Measurements from ENCODE around the gene HMGN4.
A peak's percentile ranks its signal among the peaks of the same experiment; 100 is the strongest.

The HMGN4 gene

GRCh38 chr6:26576929-26577719 lies 39.0 kb downstream of the HMGN4 start:
- peak in 1 of 2 donors; percentile 36 for DNase-seq (ENCODE audit: low read depth in 1 of 2, low spot score in 1 of 2)

- DNase-seq (ENCODE audit: low read depth in 1 of 2, low spot score in 1 of 2): no peak
Observed at GRCh38 chr6:26577720-26578072, 39.5 kb downstream of the HMGN4 start.

DNA sequence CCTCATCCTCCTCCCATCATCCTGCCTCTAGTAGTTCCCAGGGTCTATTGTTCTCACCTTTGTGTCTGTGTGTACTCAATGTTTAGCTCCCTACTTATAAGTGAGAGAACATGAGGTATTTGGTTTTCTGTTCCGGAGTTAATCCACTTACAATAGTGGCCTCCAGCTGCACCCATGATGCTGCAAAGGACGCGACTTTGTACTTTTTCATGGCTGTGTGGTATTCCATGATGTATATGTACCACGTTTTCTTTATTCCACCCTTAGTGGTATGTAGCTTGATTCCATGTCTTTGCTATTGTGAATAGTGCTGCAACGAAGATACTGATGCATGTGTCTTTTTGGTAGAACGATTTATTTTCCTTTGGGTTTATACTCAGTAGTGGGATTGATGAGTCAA lies 40.1 kb downstream of the HMGN4 start:
- DNase-seq (ENCODE audit: low read depth in 1 of 2, low spot score in 1 of 2): no peak

- no peak for DNase-seq (ENCODE audit: low read depth in 1 of 2, low spot score in 1 of 2)
Observed at GRCh38 chr6:26578741-26579140, 40.6 kb downstream of the HMGN4 start.

DNA sequence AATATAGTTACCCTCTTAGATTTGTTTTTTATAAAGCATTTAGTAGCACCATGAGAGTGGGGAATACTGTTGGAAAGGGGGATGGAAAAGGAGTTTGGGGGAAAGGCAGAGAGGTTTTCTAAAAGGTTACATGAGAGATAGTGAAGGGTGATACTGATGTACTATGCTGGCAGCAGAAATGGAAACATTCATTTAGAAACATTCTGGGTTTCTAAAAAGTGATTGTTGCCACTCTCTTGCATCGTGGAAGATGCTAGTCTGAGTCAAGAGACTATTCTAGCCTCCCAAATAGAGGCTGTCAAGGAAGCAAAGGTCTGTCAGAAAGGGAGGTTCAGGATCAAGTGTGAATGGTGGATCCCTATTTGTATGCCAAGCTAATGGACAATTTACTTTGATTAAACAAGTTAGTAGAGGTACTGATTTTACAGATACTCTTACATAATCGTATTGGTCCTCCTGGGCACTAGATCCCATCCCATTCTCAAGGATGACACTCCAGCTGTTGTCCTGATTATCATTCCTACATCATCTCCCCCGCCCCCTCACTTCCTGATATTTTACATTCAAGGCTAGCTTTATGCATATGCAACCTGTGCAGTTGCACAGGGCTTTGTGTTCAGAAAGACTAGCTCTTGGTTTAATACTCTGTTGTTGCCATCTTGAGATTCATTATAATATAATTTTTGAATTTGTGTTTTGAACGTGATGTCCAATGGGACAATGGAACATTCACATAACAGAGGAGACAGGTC lies 43.2 kb downstream of the HMGN4 start:
- DNase-seq (ENCODE audit: low read depth in 1 of 2, low spot score in 1 of 2): no peak

DNA sequence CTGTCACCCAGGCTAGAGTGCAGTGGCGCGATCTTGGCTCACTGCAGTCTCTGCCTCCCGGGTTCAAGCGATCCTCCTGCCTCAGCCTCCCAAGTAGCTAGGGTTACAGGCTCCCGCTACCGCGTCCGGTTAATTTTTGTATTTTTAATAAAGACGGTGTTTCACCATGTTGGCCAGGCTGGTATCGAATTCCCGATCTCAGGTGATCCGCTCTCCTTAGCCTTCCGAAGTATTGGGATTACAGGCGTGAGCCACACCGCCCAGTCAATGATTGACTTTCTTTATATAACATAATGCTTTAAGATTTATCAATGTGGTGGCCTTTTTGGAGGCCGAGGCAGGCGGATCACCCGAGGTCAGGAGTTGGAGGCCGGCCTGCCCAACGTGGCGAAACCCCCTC lies 50.8 kb downstream of the HMGN4 start:
- no peak for DNase-seq (ENCODE audit: low read depth in 1 of 2, low spot score in 1 of 2)

- no peak for DNase-seq (ENCODE audit: low read depth in 1 of 2, low spot score in 1 of 2)
Observed at GRCh38 chr6:26592649-26593048, 54.5 kb downstream of the HMGN4 start.

GRCh38 chr6:26593278-26594130 lies 55.3 kb downstream of the HMGN4 start:
- no peak for DNase-seq (ENCODE audit: low read depth in 1 of 2, low spot score in 1 of 2)

DNA sequence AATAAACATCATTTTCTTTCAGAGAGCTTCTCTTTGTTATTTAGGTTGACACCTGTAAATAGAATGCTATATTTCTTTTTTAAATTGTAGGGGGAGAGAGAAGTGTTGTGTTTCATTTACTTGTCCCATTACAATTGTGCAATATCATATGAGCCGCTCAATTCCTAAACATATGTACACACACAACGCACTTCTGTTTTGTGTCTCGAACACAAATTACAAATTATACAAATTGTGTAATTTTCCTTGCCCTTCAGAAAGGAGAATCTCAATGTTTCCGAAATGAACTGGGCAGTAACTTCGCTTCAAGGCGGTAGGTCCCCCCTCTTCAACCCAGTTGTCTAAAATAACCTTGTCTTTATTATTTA lies 55.9 kb downstream of the HMGN4 start:
- no peak for DNase-seq (ENCODE audit: low read depth in 1 of 2, low spot score in 1 of 2)

DNA sequence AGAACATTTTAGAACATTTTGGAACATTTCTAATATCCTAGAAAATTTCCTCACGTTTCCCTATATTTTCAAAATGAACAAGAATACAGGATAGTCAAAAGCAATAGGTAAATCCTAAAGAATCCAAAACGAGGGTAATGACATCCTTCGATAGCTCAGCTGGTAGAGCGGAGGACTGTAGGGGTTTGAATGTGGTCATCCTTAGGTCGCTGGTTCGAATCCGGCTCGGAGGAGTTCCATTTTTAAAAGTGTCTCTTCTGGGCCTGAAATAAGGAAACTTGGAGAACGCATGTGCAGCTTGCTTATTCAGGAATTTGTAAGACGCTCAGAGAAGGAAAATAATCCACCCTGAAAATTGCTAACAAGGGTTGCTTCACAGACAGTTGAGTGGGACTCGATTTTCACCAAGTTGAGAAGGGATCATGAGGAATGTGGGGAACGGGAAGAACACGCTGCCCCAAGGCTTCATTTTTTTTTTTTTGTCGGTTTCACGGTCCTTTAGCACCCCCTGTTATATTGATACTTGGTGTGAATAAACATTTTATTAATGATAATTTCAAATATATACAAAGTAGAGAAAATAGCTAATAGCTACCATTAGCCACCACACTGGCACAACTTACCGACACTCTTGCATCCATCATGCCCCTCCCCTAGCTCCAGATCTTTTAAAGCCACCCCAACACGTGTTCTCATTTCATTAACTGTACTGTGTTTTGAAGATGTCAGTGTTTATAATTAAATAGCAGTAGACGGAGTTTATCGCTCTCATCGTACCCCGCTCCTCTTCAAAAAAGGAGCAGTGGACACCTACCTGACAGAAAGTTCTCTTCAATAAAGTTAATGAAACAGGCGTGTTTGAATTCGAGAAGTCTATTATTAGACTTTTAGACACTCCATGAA lies 56.8 kb downstream of the HMGN4 start:
- DNase-seq (ENCODE audit: low read depth in 1 of 2, low spot score in 1 of 2): no peak

GRCh38 chr6:26595669-26596269 lies 57.6 kb downstream of the HMGN4 start:
- DNase-seq (ENCODE audit: low read depth in 1 of 2, low spot score in 1 of 2): peak; percentile 81 to 82

Measured in activated T-helper 1 cell treated with anti-CD3 and anti-CD28 coated beads, Interleukin-2, amount 50 U/mL, for 16 hours (primary cell).